ENCODE measurements around the gene UTS2B. TPM values are rescaled to one million over a fixed set of nuclear protein-coding genes. Genes with fewer than 3 reads are reported as not detected.

The UTS2B gene
- total and polyA plus RNA-seq, 2 of the 4 experiments (the other 2 are of a cell fraction), result 0.72 to 0.79 TPM

DNA sequence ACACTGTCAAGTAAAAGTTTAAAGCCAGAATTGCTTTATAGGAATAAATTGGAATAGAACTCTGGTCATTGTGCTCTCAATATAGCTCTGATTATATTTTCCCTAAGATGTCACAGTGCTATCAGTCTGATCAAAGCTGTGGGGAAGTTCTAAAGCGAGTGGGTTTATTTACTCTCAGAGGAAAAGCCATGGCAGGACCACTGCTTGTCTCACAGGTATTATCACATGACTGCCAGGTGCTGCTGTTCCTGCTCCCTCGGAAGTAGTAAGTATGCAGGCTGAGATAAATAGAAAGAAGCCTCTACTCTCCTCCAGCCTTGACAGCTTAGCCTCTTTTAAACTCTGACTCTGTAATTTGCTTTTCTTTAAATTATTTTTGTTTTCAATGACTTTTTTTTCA is 49.1 kb upstream of the UTS2B start:
- DNase-seq (no peak), ATAC-seq (ENCODE audit: low read depth) (no peak)
- Histone ChIP-seq H3K27me3 (ENCODE audit: control insufficient read depth, insufficient read depth, low read length) (no peaks in the 10 kb centered on the region), H2AK9ac (replicated peaks; ENCODE audit: low read depth, low read length, poor library complexity) (no peak overlapping the region), H4K8ac (ENCODE audit: low read depth in 2 of 2, low read length in 2 of 2) (no peak overlapping the region), H3K9me1 (ENCODE audit: insufficient read depth, low read length) (peaks cover 8% of the 10 kb centered on the region), H3K27ac (ENCODE audit: insufficient read depth, low read length) (peak overlapping the region; percentile 30; the same call in 1 of the 2 replicates), H3K4me2 (ENCODE audit: low read depth, low read length) (no peak overlapping the region), H3K9ac (ENCODE audit: low read depth, low read length) (no peak overlapping the region), H2BK15ac (ENCODE audit: low read depth, low read length) (no peak overlapping the region), H3K4me1 (ENCODE audit: control insufficient read depth, insufficient read depth, low read length) (peaks cover 12% of the 10 kb centered on the region), H3K79me1 (ENCODE audit: low read depth in 1 of 2, low read length in 2 of 2) (peaks cover 13 to 53% of the 10 kb centered on the region in 2 experiments), H3K4me3 (ENCODE audit: insufficient read depth, low read depth, low read length) (no peak overlapping the region), H3K9me3 (ENCODE audit: control insufficient read depth, insufficient read depth, low read length) (no peaks in the 10 kb centered on the region), H3K36me3 (ENCODE audit: control insufficient read depth, insufficient read depth, low read length) (peaks cover 21% of the 10 kb centered on the region), H3K4ac (ENCODE audit: low read depth, low read length) (peak overlapping the region; percentile 36; the same call in 1 of the 2 replicates), H3K56ac (ENCODE audit: extremely low read depth, insufficient read depth, low read length) (no peak overlapping the region), H2BK20ac (ENCODE audit: low read depth, low read length) (no peak overlapping the region), H3K23ac (ENCODE audit: low read depth, low read length) (no peak overlapping the region), H4K91ac (ENCODE audit: insufficient read depth, low read depth, low read length) (no peak overlapping the region; the same call in 1 of the 2 replicates), H2AFZ (replicated peaks; ENCODE audit: low read length, poor library complexity) (no peak overlapping the region), H4K5ac (ENCODE audit: low read depth, low read length) (0 out of 2 replicates have a peak overlapping the region, but pooled peaks have one; percentile 53), H3K18ac (ENCODE audit: low read depth, low read length) (peak overlapping the region; percentile 78), H2BK5ac (ENCODE audit: low read depth, low read length, poor library complexity, severe bottlenecking) (peak overlapping the region; percentile 38), H2BK120ac (ENCODE audit: low read depth, low read length) (no peak overlapping the region), H4K20me1 (ENCODE audit: insufficient read depth, low read length) (no peaks in the 10 kb centered on the region), H2AK5ac (ENCODE audit: low read depth, low read length) (no peak overlapping the region), H3K14ac (replicated peaks; ENCODE audit: low read depth, low read length) (no peak overlapping the region)
- in situ Hi-C loops (cut with MboI; ENCODE audit: low sequenced_read_pairs) (loop anchor here (10.0 kb wide), 1 partner anchor 135 kb away; no protein-coding TSS in a partner anchor), dilution Hi-C loops (cut with HindIII; ENCODE audit: low sequenced_read_pairs, unreplicated experiment) (no loop called here), intact Hi-C loops (cut with micrococcal nuclease) (loop anchor here (5.0 kb wide), 2 partner anchors 47 to 142 kb away; partner anchors contain the start of gene UTS2B)
- BruUV-seq (replicated peaks), result no TSS peak
- no CpG with 5 or more reads among the region's 2 CpGs for WGBS, 2 experiments (ENCODE audit: extremely low coverage in 2 of 2, insufficient read length in 1 of 2)
- no peak for TF ChIP-seq RAD21 (IDR thresholded peaks at IDR 0.05; ENCODE audit: low read length)
- TF ChIP-seq NFE2L2 (IDR thresholded peaks at IDR 0.05; ENCODE audit: low read depth, low read length), result no peak
- no peak for TF ChIP-seq FOS (IDR thresholded peaks at IDR 0.05; ENCODE audit: low read depth, low read length)
- no peak for TF ChIP-seq BHLHE40 (IDR thresholded peaks at IDR 0.05; ENCODE audit: low read depth, low read length)
- no peak for TF ChIP-seq SMC3 (IDR thresholded peaks at IDR 0.05; ENCODE audit: low read depth, low read length)
- TF ChIP-seq CEBPB (IDR thresholded peaks at IDR 0.05; ENCODE audit: low read depth, low read length), result no peak
- TF ChIP-seq RFX5 (IDR thresholded peaks at IDR 0.05; ENCODE audit: low read depth, low read length), result no peak
- TF ChIP-seq, protein P1, sequence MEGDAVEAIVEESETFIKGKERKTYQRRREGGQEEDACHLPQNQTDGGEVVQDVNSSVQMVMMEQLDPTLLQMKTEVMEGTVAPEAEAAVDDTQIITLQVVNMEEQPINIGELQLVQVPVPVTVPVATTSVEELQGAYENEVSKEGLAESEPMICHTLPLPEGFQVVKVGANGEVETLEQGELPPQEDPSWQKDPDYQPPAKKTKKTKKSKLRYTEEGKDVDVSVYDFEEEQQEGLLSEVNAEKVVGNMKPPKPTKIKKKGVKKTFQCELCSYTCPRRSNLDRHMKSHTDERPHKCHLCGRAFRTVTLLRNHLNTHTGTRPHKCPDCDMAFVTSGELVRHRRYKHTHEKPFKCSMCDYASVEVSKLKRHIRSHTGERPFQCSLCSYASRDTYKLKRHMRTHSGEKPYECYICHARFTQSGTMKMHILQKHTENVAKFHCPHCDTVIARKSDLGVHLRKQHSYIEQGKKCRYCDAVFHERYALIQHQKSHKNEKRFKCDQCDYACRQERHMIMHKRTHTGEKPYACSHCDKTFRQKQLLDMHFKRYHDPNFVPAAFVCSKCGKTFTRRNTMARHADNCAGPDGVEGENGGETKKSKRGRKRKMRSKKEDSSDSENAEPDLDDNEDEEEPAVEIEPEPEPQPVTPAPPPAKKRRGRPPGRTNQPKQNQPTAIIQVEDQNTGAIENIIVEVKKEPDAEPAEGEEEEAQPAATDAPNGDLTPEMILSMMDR (conservative IDR thresholded peaks at IDR 0.05; ENCODE audit: low read depth, low read length), result no peak
- TF ChIP-seq, protein P2, sequence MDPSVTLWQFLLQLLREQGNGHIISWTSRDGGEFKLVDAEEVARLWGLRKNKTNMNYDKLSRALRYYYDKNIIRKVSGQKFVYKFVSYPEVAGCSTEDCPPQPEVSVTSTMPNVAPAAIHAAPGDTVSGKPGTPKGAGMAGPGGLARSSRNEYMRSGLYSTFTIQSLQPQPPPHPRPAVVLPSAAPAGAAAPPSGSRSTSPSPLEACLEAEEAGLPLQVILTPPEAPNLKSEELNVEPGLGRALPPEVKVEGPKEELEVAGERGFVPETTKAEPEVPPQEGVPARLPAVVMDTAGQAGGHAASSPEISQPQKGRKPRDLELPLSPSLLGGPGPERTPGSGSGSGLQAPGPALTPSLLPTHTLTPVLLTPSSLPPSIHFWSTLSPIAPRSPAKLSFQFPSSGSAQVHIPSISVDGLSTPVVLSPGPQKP (IDR thresholded peaks at IDR 0.05; ENCODE audit: borderline replicate concordance, low read depth, low read length), result no peak
- TF ChIP-seq MAFK (IDR thresholded peaks at IDR 0.05; ENCODE audit: low read depth, low read length), result no peak
- no peak for TF ChIP-seq MAZ (IDR thresholded peaks at IDR 0.05; ENCODE audit: borderline replicate concordance, low read depth, low read length)
- TF ChIP-seq CHD1 (IDR thresholded peaks at IDR 0.05; ENCODE audit: low read depth, low read length), result no peak
- TF ChIP-seq POLR2A (IDR thresholded peaks at IDR 0.05; ENCODE audit: low read depth, low read length), result no peak
- no peak for TF ChIP-seq RCOR1 (IDR thresholded peaks at IDR 0.05; ENCODE audit: insufficient replicate concordance, low read length)
- TF ChIP-seq, protein P3, sequence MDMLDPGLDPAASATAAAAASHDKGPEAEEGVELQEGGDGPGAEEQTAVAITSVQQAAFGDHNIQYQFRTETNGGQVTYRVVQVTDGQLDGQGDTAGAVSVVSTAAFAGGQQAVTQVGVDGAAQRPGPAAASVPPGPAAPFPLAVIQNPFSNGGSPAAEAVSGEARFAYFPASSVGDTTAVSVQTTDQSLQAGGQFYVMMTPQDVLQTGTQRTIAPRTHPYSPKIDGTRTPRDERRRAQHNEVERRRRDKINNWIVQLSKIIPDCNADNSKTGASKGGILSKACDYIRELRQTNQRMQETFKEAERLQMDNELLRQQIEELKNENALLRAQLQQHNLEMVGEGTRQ (IDR thresholded peaks at IDR 0.05; ENCODE audit: low read depth, low read length), result no peak
- no peak for TF ChIP-seq MXI1 (IDR thresholded peaks at IDR 0.05; ENCODE audit: borderline replicate concordance, low read depth, low read length)
- POLR2A ChIA-PET (ENCODE audit: unreplicated experiment), result no interaction called here
- CTCF ChIA-PET, result interaction anchor here (0.5 kb wide), 1 partner anchor 1426 kb away, joined by 3 read pairs; no protein-coding TSS in a partner anchor

All from IMR-90 (cell line).